Endothelial cell of hepatic sinusoid (primary cell): ENCODE measurements around the gene ATXN7.

Source experiments
- in situ Hi-C: cut with HindIII; loops from 2 replicates; pipeline ENCODE4 v1.10.0; 2017; ENCODE audit warnings: low sequenced_read_pairs

The ATXN7 gene

DNA sequence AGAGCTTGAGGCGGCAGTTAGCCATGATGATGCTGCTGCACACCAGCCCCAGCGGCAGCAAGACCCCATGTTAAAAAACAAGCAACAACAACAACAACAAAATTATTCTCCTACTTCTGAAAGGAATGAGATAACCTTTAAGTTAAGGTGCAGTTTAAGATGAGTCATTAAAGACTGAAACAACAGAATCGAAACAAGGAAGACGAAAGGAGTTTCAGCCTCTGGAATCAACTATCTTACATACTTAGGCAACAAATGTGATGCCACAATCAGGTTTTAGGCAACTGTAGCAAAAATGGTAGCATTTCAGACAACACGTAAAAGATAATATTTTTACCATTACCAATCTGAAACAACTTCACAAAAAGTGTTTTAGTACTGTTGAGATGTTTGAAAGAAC, 36.3 kb downstream of the ATXN7 start:
- in situ Hi-C loops, result no loop called here

DNA sequence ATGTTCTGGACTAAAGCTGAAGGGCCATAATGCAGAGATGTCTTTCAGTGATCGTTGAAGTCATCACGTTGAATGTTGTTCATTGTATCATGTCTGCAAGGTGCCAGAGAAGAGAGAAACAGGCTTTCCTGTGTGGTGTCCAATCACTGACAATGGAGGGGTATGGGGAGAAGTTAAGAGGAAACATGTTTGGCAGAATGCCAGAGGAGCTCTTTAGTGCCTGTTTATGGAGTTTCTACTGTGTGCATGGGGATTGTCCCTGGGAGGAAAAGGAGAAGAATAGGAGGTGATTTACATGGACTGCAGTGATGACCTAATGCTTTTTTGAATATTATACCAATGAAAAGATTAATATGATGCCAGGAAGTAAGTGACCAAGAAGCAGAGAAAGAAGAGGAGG, 36.8 kb downstream of the ATXN7 start:
- in situ Hi-C loops, result no loop called here

DNA sequence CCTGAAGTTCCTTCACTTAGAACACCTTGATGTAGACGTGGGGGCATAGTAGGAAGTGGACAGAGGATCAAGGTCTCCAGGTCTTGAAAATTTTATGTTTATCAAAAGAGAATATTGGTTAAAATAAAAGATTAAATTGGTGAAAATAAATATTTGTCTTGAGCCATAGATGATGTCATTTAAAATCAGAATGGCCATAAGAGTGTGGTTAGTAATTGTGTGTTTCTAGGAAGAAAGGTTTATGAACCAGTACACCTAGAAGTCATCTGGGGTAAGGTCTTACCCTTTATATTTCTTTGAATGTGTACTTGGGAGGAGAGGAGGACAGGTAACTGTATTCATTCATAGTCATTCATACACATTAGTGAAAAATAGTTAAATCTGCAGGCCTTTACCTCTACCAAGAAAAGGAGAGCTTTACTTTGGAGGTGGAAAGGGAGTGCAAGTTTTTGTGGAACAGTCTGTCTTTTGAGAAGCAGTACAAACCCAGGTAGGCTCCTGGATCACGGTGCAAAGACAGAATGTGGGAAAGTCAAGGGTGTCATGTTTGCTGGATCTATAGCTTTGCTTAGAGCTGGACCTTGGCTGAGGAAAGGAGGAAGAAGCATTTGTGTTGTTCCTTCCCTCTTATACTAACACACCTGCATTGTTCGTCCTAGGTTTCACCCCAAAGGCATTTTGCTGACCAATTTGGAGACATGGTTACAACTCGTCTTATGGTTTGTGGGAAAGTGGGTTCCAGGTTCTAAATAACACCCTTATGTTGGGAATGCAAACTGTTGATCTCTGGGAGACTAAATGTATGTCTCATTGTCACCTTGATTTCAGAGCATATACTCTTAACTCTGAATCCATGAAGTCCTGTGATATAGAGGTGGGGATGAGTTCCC, 42.3 kb downstream of the ATXN7 start:
- in situ Hi-C loops, result no loop called here

DNA sequence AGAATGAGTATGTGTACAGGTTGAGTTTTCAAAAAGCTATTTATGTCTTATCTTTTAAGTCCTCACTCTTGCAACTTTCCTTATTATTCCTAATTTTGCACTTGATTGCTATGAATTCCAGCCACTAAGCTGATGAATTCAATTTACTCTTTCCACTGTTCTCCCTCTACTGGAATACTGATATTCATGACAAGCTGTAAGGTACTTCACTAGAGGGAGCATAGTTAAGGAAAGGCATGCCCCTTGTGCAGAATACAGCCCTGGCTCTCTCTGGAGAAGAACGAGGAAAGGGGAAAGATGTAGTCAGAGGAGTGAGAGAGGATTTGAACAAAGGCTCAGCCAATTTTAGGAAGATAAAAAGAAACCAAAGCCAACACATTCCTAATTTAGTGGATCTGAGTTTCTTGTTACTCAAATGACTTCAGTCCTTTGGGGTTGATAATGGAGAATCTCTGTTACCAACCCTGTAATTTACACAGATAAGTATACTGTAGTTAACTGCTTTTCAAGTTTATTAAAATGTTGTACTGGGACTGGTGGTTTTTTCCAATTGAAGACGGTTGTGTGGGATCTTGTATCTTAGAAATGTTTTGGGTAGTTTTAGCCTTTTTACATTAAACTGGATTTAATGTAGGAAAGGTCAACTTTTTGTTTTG, 44.5 kb downstream of the ATXN7 start:
- in situ Hi-C loops, result no loop called here

DNA sequence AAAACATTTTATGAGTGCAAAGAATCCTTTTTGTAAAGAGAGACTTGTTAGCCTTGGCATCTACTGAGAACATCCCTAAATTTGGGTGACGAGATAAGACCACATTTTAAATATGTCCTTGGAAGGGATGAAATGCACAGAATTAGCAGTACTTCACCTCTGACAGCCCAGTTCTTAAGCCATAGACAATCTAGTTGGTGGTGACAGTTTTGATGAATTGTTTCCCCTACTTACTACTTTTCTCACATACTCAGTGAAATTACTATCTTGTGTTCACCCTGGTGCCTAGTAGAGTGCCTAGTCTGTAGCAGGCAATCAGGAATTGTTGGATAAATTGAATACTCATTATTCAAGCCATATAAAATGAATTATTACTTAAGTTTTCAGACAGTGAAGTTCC, 45.1 kb downstream of the ATXN7 start:
- in situ Hi-C loops, result no loop called here

DNA sequence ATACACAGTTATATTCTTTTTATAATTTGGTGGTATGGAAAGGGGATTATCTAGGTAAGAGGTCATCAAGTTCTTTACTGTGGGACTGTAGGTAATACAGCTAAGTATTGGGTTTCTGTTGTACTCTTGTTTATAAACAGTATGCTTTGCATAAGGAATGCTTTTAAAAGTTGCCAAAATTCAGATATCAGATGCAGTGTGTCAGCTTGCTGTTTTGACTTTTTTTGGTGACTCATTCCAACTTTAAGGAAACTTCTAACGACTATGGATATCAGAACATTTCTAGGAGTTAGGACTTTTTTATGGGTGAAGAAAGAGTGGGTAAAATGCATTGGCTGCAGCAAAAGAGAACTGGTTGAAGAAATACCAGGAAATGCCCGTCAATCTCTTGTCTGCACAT, 45.8 kb downstream of the ATXN7 start:
- in situ Hi-C loops, result no loop called here

DNA sequence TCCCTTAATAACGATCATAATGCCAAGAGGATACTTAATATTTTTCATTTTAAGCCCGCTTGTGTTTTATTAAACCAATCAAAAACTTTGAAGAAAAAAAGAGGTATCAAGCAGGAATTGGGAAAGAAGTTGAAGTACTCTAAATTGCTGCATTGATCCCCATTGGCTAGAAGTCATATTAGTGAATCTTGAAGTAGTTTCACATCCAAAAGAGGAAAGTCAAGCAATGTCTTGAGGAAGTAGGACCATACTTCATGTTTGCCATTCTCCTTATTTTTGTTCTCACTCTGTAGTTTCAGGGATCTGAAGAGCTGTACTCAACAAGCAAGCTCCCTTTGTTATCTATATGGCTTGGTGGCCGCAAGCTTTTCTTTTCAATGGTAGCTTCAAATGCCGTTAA, 46.3 kb downstream of the ATXN7 start:
- in situ Hi-C loops, result loop anchor here (5.0 kb wide), 1 partner anchor 42 kb away; no protein-coding TSS in a partner anchor

DNA sequence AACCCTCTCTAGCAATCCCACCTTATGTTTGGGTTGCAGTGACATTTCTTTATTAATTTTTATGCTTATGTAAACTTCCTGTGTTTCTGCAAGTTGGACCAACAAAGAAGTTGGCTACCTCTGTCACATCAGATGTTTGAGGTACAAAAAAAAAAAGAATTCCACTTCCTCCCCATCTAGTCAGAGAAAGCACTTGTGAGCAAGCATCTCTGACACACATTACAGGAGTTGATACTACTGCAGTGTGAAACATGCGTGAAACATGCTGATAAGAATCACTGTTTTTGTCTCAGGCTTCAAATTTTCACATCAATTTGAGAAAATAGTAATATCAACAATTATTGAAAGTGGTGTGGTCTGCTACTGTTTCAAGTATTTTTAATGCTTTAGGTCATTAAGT, 47.2 kb downstream of the ATXN7 start:
- in situ Hi-C loops, result loop anchor here (5.0 kb wide), 1 partner anchor 41 kb away; no protein-coding TSS in a partner anchor

DNA sequence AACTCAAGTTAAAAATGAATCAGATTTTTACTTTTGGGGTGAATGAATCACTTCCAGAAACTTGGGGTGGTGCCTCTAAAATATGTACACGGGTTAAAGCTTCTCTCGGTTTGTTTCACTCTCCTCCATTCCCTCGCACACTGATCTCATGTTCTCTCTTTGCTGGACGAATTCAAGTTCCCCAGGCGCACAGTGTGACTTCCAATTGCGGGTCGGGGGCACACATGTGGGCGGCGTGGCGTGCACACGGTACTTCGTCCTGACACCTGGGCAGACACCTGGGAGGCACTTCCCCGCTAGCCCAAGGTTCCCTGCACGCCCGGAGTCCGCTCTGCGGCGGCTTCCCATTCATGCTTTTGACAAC, 47.8 kb downstream of the ATXN7 start:
- in situ Hi-C loops, result loop anchor here (5.0 kb wide), 1 partner anchor 41 kb away; no protein-coding TSS in a partner anchor

DNA sequence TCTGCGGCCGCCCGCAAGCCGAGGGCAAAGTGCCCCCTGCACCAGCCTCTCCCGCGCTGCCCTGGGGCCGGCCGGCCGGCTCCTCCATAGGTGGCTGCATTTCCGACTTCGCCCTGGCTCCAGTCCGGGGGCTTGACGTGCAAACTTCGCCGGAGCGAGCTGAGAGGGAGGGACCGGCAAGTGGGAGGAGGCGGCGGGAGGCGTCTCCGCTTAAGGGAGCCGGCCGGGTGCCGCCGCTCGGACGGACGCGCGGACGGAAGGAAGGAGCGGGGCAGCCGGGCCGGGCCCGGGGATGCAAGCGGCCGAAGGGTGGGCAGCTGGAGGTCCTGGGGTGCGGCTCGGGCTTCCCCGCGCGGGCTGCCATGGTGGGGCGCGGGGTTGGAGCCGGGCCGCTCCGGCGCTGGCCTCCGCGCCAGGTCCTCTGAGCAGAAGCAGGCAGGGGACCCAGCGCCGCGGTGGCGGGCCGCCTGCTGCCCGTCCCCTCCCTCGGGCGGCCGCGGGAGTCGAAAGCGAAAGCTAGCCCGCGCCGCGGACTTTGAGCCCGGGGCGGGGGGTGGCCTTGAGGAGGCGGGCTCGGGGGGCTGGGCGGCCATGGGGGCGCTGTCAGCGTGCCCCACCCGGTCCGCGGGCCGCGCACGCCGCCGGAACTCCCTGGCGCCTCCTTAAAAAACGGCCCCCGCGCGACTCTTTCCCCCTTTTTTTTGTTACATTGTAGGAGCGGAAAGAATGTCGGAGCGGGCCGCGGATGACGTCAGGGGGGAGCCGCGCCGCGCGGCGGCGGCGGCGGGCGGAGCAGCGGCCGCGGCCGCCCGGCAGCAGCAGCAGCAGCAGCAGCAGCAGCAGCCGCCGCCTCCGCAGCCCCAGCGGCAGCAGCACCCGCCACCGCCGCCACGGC, 48.5 kb downstream of the ATXN7 start, which contains the start of gene SCAANT1:
SCAANT1 (minus strand) TSS at position 511 of the 895 bp plus-strand sequence.
- in situ Hi-C loops, result loop anchor here (5.0 kb wide), 1 partner anchor 40 kb away; no protein-coding TSS in a partner anchor

DNA sequence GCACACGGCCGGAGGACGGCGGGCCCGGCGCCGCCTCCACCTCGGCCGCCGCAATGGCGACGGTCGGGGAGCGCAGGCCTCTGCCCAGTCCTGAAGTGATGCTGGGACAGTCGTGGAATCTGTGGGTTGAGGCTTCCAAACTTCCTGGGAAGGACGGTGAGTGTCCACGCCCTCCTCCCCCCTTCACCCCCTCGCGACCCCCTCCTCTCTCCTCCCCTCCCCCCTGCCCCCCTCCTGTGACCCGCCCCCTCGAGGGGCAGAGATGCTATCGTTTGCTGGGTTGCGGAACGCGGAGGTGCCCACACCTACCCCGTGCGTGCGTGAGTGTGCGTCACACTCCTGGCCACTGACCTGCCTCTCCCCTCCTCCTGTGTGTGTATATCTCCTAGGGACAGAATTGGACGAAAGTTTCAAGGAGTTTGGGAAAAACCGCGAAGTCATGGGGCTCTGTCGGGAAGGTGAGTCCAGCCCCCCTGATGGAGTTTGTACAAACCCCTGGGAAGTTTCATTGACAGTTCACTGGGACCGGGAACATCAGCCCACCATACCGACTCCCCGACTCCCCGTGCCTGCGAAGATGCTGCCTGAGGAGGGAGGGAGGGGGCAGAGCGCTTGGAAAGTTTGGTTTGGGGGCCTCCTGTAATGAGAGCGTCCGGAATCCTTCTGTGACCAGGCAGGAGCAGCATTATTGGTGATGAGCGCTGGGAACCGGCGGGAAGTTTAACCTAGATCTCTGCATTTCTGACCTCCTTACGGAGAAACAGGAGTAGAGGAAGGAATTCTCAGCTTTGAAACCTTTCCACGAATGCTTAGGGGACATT, 49.3 kb downstream of the ATXN7 start:
- in situ Hi-C loops, result loop anchor here (5.0 kb wide), 1 partner anchor 39 kb away; no protein-coding TSS in a partner anchor

DNA sequence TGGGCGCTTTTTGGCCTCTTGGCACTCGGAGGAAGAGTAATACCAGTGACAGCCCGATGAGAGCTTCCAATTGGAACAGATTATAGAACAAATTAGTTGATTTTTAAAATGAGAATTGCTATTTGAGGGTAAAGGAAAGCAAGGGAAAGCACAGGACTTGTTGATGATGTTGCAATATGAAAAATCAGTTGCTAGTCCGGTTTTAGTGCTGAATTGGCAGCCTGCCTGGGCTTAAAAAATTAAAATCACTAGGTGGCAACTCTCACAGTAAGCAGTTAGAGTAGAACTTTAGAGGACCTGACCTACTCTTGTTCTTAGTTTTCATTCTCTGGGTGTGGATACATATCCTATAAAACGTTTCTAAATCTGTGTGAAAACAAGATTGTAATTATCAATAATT, 50.6 kb downstream of the ATXN7 start:
- in situ Hi-C loops, result loop anchor here (5.0 kb wide), 1 partner anchor 38 kb away; no protein-coding TSS in a partner anchor

DNA sequence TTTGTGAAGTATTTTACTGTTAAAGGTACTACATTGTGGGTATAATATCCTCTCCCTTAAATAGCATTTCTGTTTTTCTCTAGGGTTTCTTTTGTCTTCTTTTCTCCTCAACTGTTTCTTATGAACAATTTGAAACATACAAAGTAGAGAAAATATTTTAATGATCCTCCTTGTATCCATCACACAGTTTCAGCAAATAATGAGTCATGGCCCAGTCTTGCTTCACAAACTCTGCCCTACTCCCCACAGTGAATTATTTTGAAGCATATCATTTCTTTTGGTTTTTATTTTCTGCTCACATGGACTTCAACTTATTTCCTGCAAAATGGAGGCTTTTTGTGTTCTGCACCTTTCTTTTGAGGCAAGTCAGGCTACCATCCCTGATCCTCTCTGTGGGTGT, 54.7 kb downstream of the ATXN7 start:
- in situ Hi-C loops, result no loop called here

DNA sequence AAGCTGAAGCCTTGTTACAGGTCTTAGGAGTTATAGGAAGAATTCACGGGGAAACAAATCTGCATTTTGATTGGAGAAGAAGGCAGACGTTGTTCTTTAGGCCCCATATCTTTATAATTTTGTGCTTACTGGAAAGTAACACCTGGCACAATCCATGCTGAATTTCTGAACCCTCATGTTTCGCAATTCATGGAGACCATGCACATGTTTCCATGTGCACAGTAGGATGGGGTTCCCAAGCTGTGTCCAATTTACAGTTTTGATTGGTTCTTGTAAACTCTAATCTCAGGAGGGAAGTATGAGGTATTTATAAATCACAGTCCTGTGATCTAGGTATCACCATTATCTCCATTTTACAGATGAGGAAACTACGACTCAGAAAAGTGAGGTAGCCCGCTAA, 56.3 kb downstream of the ATXN7 start:
- in situ Hi-C loops, result no loop called here

DNA sequence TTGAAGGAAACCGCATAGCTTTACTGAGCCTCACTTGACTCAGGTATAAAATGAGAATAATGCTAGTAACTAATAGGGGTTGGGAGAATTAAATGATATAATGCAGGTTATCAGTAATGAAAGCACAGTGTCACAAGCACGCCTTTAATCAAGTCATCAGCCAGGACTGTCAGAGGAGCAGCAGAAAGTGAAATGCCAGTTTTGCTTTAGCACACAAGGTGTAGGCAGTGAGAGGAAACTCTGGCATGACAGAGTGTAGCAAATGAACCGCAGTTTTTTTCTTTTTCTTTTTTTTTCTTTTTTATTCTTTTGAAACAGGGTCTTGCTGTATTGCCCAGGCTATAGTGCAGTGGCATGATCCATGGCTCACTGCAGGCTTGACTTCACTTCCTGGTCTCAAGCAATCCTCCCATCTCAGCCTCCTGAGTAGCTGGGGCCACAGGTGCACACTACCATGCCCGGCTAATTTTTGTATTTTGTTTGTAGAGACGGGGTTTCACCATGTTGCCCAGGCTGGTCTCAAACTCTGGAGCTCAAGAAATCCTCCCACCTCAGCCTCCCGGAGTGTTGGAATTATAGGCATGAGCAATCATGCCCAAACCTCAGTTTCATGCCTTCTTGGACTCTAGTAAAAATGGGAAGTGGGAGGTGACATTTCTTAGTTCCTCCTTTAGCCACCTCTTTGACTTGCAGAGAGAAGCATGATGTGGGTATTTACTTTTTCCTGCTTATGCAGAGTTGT, 58.2 kb downstream of the ATXN7 start:
- in situ Hi-C loops, result no loop called here

DNA sequence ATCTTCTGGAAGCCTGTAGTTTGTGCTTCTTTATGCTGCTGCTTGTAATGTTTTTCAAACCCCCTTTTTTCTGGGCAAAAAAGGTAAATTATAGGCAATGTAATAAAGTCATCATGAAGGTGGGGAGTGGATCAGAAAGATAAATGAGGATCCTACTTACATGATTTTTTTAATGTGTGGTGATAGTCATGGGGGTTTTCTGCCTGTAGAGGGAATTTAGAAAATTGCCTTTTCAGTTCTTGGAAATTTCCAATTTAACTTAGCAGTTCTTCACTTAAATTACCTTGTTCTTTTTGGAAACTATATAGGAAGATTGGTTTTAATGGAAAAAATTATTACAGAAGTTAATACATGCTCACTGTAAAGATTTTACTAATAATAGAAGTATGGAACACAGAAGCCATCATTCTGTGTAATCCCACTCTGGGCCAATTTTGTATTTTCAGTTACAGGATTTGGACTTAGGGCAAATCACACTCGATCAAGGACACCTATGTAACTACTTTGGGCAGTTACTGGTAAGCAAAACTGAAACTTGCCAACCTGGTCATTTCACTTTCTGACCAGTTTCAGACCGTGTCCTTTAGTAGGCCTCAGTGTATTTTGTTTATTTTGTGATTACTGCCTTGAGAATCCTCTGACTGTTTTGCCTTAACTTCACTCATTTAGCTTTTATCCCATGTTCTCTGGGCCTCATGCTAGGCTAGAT, 59.0 kb downstream of the ATXN7 start:
- in situ Hi-C loops, result no loop called here

DNA sequence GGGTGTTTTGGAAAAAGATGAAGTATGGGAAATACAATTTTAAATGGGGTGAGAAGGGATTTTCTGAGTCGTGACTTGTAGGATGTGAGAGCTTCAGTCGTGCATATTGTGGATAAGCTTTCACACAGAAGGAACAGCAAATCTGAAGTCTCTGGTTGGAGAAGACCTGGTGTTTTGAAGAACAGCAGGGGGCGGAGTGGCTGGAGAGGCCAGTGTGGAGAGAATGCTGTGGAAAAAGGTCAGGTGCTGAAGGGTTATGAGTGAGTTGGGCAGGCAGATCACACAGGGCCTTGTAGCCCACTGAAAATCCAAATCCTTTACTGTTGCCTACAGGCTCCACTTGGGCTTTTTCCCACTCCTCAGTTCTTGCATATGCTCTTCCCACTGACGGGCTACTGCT, 62.6 kb downstream of the ATXN7 start:
- in situ Hi-C loops, result no loop called here

DNA sequence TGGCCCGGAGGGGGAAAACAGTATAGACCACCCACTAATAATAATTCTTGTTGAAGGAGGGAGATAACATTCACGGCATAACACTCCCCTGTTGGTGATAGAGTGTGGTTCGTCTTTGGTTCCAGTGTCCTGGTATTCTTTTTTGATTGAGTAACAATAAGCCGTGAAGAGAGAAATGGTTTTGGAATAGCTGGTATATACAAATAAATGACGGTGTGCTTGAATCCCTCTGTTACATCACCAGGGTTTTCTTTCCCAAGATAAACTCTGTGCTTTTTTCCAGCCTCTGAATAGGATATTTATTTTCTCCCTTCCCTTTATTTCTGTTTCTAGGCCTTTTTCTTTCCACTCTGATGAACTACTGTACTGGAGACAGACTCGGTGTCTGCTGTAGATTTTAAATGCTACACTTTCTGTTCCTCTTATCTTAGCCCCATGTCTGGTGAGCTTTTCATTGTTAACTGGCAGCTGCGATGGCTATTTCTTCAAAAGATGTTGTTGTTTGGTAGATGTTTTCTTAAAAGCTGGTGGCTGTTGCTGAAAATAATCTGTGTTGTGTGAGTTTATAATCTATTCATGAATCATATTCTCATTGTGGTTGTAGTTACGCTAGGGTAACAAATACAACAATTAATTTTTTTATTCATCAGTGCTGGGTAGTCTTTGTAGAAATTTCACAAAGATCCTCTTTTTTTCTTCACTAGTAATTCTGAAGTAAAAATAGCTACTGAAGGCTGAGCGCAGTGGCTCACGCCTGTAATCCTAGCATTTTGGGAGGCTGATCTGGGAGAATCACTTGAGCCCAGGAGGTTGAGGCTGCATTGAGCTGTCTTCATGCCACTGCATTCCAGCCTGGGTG, 64.0 kb downstream of the ATXN7 start:
- in situ Hi-C loops, result no loop called here
